Measurements from ENCODE around the gene C3orf52. TPM values are rescaled to one million over a fixed set of nuclear protein-coding genes. Genes with fewer than 3 reads are reported as not detected.

C3orf52 gene
- total and polyA plus RNA-seq, 10 of the 15 experiments (the other 5 are each of a cell fraction or from before 2014, with no cell fraction given) = 0.15 to 1.9 (median 0.73) TPM

DNA sequence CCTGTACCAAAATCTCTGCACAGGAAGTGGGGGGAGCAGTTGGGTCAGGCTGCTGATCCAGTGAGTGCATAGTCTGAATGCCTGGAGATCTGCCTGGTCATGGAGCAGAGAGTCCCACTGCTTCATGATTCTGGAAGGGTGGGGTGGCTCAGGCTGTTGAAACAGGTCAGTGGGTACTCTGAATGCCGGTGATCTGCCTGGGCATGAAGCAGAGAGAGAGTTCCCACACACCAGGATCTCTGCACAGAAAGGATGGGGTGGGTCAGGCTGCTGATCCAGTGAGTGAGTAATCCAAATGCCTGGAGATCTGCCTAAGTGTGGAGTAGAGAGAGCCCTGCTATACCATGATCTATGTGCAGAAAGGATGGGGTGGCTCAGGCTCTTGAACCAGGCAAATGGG lies 62.9 kb downstream of the C3orf52 start (continued):
- TF ChIP-seq, protein P1, sequence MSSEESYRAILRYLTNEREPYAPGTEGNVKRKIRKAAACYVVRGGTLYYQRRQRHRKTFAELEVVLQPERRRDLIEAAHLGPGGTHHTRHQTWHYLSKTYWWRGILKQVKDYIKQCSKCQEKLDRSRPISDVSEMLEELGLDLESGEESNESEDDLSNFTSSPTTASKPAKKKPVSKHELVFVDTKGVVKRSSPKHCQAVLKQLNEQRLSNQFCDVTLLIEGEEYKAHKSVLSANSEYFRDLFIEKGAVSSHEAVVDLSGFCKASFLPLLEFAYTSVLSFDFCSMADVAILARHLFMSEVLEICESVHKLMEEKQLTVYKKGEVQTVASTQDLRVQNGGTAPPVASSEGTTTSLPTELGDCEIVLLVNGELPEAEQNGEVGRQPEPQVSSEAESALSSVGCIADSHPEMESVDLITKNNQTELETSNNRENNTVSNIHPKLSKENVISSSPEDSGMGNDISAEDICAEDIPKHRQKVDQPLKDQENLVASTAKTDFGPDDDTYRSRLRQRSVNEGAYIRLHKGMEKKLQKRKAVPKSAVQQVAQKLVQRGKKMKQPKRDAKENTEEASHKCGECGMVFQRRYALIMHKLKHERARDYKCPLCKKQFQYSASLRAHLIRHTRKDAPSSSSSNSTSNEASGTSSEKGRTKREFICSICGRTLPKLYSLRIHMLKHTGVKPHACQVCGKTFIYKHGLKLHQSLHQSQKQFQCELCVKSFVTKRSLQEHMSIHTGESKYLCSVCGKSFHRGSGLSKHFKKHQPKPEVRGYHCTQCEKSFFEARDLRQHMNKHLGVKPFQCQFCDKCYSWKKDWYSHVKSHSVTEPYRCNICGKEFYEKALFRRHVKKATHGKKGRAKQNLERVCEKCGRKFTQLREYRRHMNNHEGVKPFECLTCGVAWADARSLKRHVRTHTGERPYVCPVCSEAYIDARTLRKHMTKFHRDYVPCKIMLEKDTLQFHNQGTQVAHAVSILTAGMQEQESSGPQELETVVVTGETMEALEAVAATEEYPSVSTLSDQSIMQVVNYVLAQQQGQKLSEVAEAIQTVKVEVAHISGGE (CRISPR knock-in tag; IDR thresholded peaks at IDR 0.05) = no peak
- no peak for TF ChIP-seq KLF5 (IDR thresholded peaks at IDR 0.05; ENCODE audit: partially characterized antibody)
- TF ChIP-seq RAD21 (IDR thresholded peaks at IDR 0.05; ENCODE audit: insufficient read depth, low read depth, low read length) = no peak
- TF ChIP-seq PAX8 (IDR thresholded peaks at IDR 0.05) = no peak
- TF ChIP-seq ZZZ3 (IDR thresholded peaks at IDR 0.05; ENCODE audit: control insufficient read depth, insufficient read length, low read depth) = no peak

DNA sequence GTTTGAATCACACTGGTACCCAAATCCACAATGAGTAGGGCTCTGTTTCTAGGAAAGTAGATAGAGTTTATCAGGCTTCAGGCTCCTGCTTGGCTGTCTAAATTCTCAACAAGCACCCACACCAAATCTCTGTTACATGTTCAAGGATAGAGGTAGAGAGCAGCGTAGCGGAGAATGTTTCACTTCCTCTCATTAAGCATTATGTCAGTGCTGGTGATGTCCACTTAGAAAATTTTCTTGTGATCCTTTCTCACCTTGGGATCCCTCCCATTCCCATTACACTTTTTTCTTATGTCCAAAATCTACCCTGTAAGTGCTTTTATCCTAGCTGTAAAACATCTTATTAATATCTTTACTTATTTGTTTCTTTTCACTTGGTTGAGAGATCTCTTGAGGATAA lies 81.6 kb downstream of the C3orf52 start:
- no peaks in the 10 kb centered on the region for H3K27me3 ChIP-seq (replicated peaks in 1 of 2; ENCODE audit: control insufficient read depth in 2 of 2, insufficient read depth in 2 of 2, low read length in 1 of 2)
- no TSS peak for BruUV-seq (replicated peaks)
- no peak overlapping the region for H2AFZ ChIP-seq (ENCODE audit: control insufficient read depth, low read depth, low read length)
- no peak overlapping the region for H3K9ac ChIP-seq (ENCODE audit: control insufficient read depth, insufficient read depth, low read length)
- no peaks in the 10 kb centered on the region; the same call in 2 of the 3 replicates for H3K9me3 ChIP-seq (replicated peaks; ENCODE audit: control insufficient read depth, insufficient read depth, low read length)
- SMC1A ChIA-PET (ENCODE audit: uncharacterized antibody, unreplicated experiment) = interaction anchor here (2.6 kb wide), 1 partner anchor 56 kb away, joined by 8 read pairs; no protein-coding TSS in a partner anchor
- no peaks in the 10 kb centered on the region for H3K4me1 ChIP-seq (ENCODE audit: control insufficient read depth, insufficient read depth, low read length)
- H3K79me2 ChIP-seq (ENCODE audit: control insufficient read depth, insufficient read depth, low read length) = no peaks in the 10 kb centered on the region
- 0% methylated on average over 2 of the region's 2 CpGs for WGBS (ENCODE audit: insufficient coverage, insufficient replicate concordance, low lambda C conversion rate, missing lambda C conversion rate)
- ATAC-seq = peak; percentile 97
- peak; percentile 71 for FAIRE-seq
- H4K20me1 ChIP-seq (ENCODE audit: control insufficient read depth, insufficient read depth) = no peaks in the 10 kb centered on the region
- RAD21 ChIA-PET (ENCODE audit: unreplicated experiment) = interaction anchor here (1.1 kb wide), 1 partner anchor 240 kb away, joined by 3 read pairs; no protein-coding TSS in a partner anchor
- DNase-seq (ENCODE audit: low read depth, low spot score) = peak; percentile 27
- CTCF ChIA-PET = no interaction called here
- no peak overlapping the region for H3K27ac ChIP-seq (ENCODE audit: control insufficient read depth, insufficient read depth)
- no peak overlapping the region for H3K4me2 ChIP-seq (ENCODE audit: control insufficient read depth, insufficient read depth)
- H3K4me3 ChIP-seq = no peak overlapping the region
- intact Hi-C loops (cut with micrococcal nuclease; ENCODE audit: unreplicated experiment) (no loop called here), in situ Hi-C loops (cut with MboI) (no loop called here)
- H3K36me3 ChIP-seq (ENCODE audit: control insufficient read depth in 2 of 2, insufficient read depth in 2 of 2, low read length in 1 of 2) = no peaks in the 10 kb centered on the region
- POLR2A ChIA-PET = interaction anchor here (0.6 kb wide), 1 partner anchor 410 kb away, joined by 3 read pairs; no protein-coding TSS in a partner anchor
- TF ChIP-seq, protein P2, sequence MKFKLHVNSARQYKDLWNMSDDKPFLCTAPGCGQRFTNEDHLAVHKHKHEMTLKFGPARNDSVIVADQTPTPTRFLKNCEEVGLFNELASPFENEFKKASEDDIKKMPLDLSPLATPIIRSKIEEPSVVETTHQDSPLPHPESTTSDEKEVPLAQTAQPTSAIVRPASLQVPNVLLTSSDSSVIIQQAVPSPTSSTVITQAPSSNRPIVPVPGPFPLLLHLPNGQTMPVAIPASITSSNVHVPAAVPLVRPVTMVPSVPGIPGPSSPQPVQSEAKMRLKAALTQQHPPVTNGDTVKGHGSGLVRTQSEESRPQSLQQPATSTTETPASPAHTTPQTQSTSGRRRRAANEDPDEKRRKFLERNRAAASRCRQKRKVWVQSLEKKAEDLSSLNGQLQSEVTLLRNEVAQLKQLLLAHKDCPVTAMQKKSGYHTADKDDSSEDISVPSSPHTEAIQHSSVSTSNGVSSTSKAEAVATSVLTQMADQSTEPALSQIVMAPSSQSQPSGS (IDR thresholded peaks at IDR 0.05; ENCODE audit: low read length) = peak; percentile 81
- TF ChIP-seq TCF7 (IDR thresholded peaks at IDR 0.05; ENCODE audit: borderline replicate concordance) (0 out of 2 replicates have a peak, but pooled peaks have one; percentile 12), SPI1 (IDR thresholded peaks at IDR 0.05; ENCODE audit: borderline replicate concordance, insufficient read depth, low read depth, low read length) (peak; percentile 99), NFIC (IDR thresholded peaks at IDR 0.05; ENCODE audit: low read depth, low read length) (peak; percentile 62; the same call in 1 of the 2 replicates), CREB1 (IDR thresholded peaks at IDR 0.05; ENCODE audit: low read depth) (no peak), IKZF2 (IDR thresholded peaks at IDR 0.05) (peak; percentile 73 to 78), STAT3 (IDR thresholded peaks at IDR 0.05; ENCODE audit: low read depth, low read length) (0 out of 2 replicates have a peak, but pooled peaks have one; percentile 37), IKZF1 (conservative IDR thresholded peaks at IDR 0.05) (peak; percentile 65; the same call in 1 of the 2 replicates), PAX5 (IDR thresholded peaks at IDR 0.05; ENCODE audit: borderline replicate concordance, low read depth, low read length) (peak; percentile 64; the same call in 1 of the 2 replicates), BACH1 (IDR thresholded peaks at IDR 0.05; ENCODE audit: borderline replicate concordance) (no peak)
- TF ChIP-seq, protein P3, sequence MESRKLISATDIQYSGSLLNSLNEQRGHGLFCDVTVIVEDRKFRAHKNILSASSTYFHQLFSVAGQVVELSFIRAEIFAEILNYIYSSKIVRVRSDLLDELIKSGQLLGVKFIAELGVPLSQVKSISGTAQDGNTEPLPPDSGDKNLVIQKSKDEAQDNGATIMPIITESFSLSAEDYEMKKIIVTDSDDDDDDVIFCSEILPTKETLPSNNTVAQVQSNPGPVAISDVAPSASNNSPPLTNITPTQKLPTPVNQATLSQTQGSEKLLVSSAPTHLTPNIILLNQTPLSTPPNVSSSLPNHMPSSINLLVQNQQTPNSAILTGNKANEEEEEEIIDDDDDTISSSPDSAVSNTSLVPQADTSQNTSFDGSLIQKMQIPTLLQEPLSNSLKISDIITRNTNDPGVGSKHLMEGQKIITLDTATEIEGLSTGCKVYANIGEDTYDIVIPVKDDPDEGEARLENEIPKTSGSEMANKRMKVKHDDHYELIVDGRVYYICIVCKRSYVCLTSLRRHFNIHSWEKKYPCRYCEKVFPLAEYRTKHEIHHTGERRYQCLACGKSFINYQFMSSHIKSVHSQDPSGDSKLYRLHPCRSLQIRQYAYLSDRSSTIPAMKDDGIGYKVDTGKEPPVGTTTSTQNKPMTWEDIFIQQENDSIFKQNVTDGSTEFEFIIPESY (IDR thresholded peaks at IDR 0.05) = no peak
